Effector memory CD4-positive, alpha-beta T cell (primary cell): Measurements from ENCODE around the gene TRIM31.

ENCODE experiments used
- DNase-seq, 3 donors: peaks; one replicate each; pipeline ENCODE4 v3.0.0-alpha.2; 2020
- H3K27ac ChIP-seq: 2 replicates; pipeline ENCODE4 v1.7.0; 2013; ENCODE audit warnings: mild to moderate bottlenecking, low read length, moderate library complexity; ENCODE audit not compliant: insufficient read depth, poor library complexity, severe bottlenecking
- H3K27me3 ChIP-seq: replicated peaks from 2 replicates; pipeline ENCODE4 v1.7.0; 2013; ENCODE audit warnings: mild to moderate bottlenecking, low read length; ENCODE audit not compliant: insufficient read depth, control insufficient read depth, poor library complexity, severe bottlenecking
- H3K36me3 ChIP-seq: 2 replicates; pipeline ENCODE4 v1.7.0; 2013; ENCODE audit warnings: mild to moderate bottlenecking, low read length, moderate library complexity; ENCODE audit not compliant: control insufficient read depth, insufficient read depth
- H3K4me1 ChIP-seq: 2 replicates; pipeline ENCODE4 v1.7.0; 2013; ENCODE audit warnings: low read length, mild to moderate bottlenecking; ENCODE audit not compliant: control insufficient read depth, insufficient read depth, poor library complexity, severe bottlenecking
- H3K4me3 ChIP-seq: 2 replicates; pipeline ENCODE4 v1.7.0; 2013; ENCODE audit warnings: low read length, low read depth, mild to moderate bottlenecking; ENCODE audit not compliant: insufficient read depth, poor library complexity, severe bottlenecking
- H3K9me3 ChIP-seq: 2 replicates; pipeline ENCODE4 v1.7.0; 2013; ENCODE audit warnings: mild to moderate bottlenecking, low read length, moderate library complexity; ENCODE audit not compliant: control insufficient read depth

The TRIM31 gene

DNA sequence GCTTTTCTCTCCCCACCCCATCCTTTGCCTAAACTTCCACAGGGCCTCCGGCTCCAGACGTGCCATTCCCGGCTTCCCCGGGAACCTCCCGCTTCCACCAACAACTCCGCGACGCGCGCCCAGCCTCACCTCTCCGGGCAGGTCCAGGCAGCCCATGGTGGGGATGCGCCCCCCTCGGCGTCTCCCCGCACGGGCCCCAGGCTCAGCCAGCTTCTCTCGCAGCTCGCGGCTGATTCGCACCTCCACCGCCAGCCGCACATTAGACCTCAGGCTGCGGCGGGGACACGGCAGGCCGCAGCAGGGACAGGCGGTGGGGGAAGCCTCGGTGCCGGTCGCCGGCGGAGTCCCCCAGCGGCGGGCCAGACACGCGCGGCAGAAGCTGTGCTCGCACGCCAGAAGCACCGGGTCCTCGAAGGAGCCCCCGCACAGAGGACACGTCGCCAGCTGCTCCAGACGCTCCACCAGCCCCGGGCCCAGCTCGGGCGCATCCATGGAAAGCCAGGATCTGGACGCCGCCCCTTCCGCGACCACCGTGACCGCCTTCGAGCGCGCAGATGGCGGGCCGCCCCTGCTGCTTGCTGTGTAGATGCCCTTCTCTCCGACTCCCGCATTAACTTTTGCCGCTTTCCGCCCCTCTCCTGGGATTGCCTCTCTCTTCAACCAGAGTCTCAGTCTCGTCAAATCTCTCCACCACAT, 37.6 kb downstream of the TRIM31 start, which contains the start of gene RNF39:
Gene RNF39, minus strand, starts transcription at position 676 of the 696 bp plus-strand sequence. Its CDS starts 184 bp downstream, at position 492.
- H3K27me3 ChIP-seq: peaks cover 11% of the 10 kb centered on the region
- peak within 1 kb of the TSS; percentile 45 for H3K4me3 ChIP-seq

DNA sequence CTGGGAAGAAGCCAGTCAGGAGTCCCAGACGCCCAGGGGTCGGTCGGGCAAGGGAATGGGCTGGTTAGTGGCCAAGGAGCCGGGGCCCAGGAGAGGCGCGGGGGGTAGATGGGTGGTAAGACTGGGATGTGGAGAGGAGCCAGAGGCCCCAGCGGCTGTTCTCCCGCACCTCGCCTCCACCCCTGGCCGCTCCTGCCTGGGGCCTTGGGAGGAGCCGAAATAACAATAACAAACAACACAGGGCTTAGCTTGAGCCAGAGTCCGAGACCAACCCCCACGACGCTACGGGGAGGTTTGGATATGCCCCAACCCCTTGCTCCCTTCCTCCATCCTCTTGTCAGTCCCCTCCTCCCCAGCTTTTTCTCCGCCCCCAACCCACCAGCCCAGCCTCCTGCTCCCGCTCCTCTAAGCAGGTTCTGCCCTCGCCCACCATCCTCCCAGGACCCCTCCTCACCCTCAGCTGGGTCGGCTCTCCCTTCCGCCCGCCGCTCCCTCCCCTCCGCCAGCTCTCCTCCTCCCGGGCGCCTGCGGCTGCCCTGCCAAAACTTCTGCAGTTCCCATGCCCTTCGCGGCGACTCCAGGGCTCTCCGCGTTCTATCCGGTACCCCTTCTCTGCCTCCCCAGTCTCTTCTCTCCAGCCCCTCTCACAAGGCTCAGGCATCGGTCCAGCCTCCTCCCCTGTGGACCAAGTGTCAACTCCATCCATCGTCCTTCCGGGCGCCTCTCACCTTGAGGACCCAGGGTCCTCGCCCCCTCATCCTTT, 38.4 kb downstream of the TRIM31 start:
- Histone ChIP-seq H3K4me3 (peak overlapping the region; percentile 45), H3K36me3 (peaks cover 9% of the 10 kb centered on the region), H3K9me3 (no peaks in the 10 kb centered on the region), H3K27me3 (peaks cover 13% of the 10 kb centered on the region), H3K27ac (no peak overlapping the region), H3K4me1 (peaks cover 30% of the 10 kb centered on the region)
- no peak for DNase-seq

More for the DNA sequence above, 37.6 kb downstream of the TRIM31 start, which contains the start of gene RNF39:
- no peaks in the 10 kb centered on the region for H3K9me3 ChIP-seq
- no peak within 1 kb of the TSS for H3K27ac ChIP-seq
- H3K36me3 ChIP-seq: peaks cover 2% of the 10 kb centered on the region
- H3K4me1 ChIP-seq: peaks cover 30% of the 10 kb centered on the region
- DNase-seq: no peak

DNA sequence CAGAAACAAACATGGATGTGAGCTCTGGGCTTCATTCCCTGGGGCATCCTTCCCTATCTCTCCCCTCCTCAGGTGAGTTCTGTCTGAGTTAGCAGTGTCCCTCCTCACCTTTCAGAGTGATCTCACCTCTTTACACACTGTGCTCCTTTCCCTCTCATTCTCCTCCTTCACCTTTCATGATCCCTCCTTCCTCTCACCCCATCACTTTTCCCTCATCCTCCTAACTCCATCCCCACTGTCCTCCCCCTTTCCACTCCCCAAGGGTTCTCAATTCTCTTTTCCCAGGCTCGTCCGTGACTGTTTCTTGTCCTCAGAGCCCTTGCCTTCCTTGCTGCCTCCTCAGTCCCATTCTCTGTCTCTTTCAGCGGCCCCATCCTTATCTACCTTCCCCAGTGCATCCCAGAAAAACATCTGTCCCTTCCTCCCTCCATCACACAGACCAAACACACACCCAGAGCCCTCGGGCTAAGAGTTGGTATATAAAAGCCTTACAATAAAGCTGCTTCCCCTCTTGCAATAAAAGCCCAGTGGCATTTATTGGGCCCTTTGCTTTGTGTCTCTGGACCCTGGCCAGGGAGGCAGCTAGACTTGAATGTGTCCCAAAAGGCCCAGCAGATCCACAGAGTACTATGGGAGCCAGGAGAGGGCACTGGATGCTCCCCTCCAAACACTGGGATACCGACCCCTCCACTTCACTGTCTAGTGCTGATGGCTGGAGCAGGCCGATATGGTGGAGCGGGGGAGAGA, 39.2 kb downstream of the TRIM31 start:
- H3K9me3 ChIP-seq: no peaks in the 10 kb centered on the region
- peaks cover 18% of the 10 kb centered on the region for H3K36me3 ChIP-seq
- H3K4me1 ChIP-seq: peaks cover 30% of the 10 kb centered on the region
- peaks cover 13% of the 10 kb centered on the region for H3K27me3 ChIP-seq
- H3K4me3 ChIP-seq: no peak overlapping the region
- DNase-seq: no peak
- H3K27ac ChIP-seq: no peak overlapping the region

DNA sequence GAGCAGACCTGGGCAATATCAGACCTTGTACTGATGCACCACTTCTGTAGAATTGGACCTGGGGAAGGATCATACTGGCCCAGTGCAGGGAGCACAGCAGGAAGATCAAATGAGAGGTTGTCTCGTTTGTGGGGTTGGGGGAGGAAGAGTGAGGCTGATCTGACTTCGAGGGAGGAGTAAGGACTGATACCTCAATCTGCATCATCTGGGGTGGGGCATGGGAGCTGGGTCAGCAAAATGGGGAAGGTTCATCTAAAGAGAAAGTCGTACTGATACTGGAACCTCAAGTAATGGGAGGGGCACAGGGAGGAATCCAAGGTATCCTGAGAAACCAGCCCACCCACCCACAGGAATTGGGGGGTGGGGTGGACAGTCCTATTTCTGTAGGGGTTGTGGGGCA, 41.0 kb downstream of the TRIM31 start:
- DNase-seq: no peak
- Histone ChIP-seq H3K36me3 (peaks cover 21% of the 10 kb centered on the region), H3K9me3 (no peaks in the 10 kb centered on the region), H3K27me3 (peaks cover 13% of the 10 kb centered on the region), H3K4me3 (no peak overlapping the region), H3K27ac (no peak overlapping the region), H3K4me1 (peaks cover 35% of the 10 kb centered on the region)

DNA sequence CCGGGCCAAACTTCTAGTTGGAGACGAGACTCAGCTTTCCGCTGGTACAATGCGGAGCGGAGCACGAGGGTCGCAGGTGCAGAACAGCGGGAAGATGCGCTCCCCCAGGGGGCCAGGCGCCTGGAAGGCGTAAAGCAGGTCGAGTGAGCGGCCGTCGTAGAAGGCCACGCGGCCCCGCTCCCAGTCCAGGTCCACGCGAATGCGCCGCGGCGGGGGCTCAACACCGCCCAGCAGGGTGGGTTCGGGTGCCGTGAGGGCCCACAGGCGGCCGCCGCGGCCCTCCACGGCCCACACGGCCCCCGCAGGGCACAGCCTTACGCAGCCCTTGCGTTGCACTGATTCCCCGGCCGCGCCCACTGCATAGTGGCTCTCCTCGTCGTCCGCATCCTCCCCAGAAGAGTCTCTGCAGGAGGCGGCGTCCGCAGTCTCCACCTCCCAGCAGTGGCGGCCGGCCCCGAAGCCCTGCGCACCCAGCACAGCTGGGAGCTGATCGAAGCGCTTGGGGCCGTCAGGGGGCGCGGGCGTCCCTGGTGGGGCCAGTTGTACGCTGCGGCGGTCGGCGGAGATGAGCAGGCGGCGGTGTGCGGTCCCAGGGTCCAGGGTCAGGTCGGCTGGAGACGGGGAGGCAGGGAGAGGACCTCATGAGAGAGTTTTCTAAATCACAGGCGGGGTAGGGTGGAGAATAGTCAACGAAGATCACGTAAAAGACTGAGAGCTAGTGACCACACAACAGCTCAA, 41.6 kb downstream of the TRIM31 start:
- DNase-seq: no peak
- peaks cover 13% of the 10 kb centered on the region for H3K27me3 ChIP-seq
- H3K27ac ChIP-seq: no peak overlapping the region
- no peak overlapping the region for H3K4me3 ChIP-seq
- no peaks in the 10 kb centered on the region for H3K9me3 ChIP-seq
- H3K36me3 ChIP-seq: peaks cover 21% of the 10 kb centered on the region
- peaks cover 35% of the 10 kb centered on the region for H3K4me1 ChIP-seq

DNA sequence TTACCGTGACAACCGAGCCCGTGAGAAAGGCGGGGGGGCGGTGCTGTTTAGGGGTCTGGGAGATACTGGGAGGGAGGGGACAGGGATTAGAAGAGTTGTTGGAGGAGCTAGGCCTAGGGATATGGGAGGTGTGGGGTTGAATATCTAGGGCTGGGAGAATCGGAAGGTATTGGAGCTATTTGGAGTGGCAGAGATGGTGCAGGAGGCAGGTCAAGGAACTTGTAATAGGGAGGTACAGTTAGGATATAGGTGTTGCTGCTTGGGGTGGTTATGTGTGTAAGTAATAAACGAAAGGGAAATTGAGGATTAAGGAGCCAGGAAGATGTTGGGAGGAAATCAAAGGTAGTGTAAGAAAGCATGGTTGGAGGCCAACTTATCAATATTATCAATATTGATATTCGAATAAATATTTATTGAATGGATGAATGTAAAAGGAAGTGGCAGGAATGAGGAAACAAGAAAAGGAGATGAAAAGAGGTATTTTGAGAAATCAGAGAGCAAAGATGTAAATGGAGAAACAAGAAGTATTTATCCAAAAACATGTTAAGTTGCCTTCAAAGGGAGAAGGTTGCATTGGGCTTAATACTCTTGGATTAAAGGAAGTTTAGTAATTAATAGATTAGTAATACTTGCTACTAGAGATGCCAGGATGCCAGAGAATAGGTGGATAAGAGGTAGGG, 45.3 kb downstream of the TRIM31 start:
- no peak for DNase-seq
- H3K4me1 ChIP-seq: peaks cover 19% of the 10 kb centered on the region
- H3K27me3 ChIP-seq: peaks cover 6% of the 10 kb centered on the region
- peak overlapping the region; percentile 97 for H3K27ac ChIP-seq
- H3K9me3 ChIP-seq: no peaks in the 10 kb centered on the region
- H3K4me3 ChIP-seq: peak overlapping the region; percentile 83
- peaks cover 24% of the 10 kb centered on the region for H3K36me3 ChIP-seq

DNA sequence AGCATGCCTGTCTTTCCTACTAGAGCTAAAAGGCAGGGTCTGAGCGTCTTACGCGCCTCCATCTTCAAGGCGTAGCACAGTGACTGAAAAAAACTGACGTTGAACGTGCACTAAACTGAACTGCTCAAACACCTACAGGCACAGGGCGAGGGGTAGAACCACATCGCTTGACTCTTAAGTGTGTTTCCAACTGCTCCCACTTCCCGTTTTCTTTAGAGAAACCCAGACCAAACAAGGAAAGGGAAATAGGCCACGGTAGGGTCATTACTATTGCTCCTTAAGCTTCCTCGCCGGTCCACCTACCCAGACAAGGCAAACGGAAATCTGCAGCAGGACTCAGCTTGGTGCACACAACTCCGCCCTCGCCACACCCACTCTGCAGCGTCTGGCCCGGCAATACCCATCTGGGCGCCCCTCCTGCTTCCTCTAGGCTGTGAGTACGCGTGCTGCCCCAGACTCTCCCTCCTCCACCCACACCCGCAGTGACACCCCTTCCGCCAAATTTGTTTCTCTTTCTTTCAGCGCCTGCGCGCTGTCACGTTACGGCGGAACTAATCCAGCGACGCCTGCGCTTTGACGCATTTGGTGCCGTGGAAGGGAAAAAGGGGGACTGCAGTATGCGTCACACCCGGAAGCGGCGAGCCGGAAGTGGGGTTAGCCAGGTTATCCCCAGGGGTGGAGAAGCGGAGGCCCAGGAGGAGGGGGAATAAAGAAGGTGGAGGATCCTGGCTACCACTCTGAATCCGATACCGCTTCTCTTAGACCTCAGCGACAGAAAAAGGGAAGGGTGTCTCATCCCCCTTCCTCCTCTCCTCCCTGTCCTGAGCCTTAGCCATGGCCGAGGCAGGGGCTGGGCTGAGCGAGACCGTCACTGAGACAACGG, 46.1 kb downstream of the TRIM31 start, which contains the start of gene PPP1R11:
Gene PPP1R11, plus strand, starts transcription at position 622 of the 883 bp plus-strand sequence. Its CDS starts 213 bp downstream, at position 835.
- H3K27ac ChIP-seq: peak within 1 kb of the TSS; percentile 97
- DNase-seq: peak; percentile 98 to 99 (median 98)
- H3K36me3 ChIP-seq: peaks cover 24% of the 10 kb centered on the region
- peaks cover 19% of the 10 kb centered on the region for H3K4me1 ChIP-seq
- no peaks in the 10 kb centered on the region for H3K9me3 ChIP-seq
- peaks cover 6% of the 10 kb centered on the region for H3K27me3 ChIP-seq
- H3K4me3 ChIP-seq: peak within 1 kb of the TSS; percentile 83

DNA sequence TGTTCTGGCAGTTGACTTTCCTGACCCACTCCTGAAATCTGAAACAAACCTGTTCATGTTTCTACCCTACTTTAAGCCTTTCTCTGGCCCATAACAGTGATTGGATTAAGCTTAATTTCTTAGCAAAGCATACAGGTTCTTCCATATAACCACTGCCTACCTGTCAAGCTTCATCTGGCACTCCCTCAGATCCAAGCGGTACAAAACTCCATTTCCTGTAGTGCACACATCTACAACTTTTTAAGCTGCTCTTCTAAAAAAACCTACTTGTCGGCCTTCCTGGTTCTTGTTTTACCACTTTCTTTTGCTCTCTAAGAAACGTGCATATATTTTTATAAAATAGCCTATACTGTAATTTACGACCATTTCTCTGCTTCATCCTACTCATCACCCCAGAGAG, 46.8 kb downstream of the TRIM31 start:
- Histone ChIP-seq H3K4me3 (peak overlapping the region; percentile 54), H3K27me3 (peaks cover 2% of the 10 kb centered on the region), H3K9me3 (no peaks in the 10 kb centered on the region), H3K27ac (peak overlapping the region; percentile 97), H3K36me3 (peaks cover 24% of the 10 kb centered on the region), H3K4me1 (peaks cover 19% of the 10 kb centered on the region)
- DNase-seq: no peak
